HEK293T (cell line): Measurements from ENCODE around the gene ACAN.

ENCODE experiments used
- BHLHE40 ChIP-seq: fragments of 450-650 bp; IDR thresholded peaks from 2 replicates; pipeline ENCODE4 v1.6.1; 2016; ENCODE audit warnings: mild to moderate bottlenecking, moderate library complexity, borderline replicate concordance
- FOXA1 ChIP-seq: fragments of 450-650 bp; IDR thresholded peaks from 2 replicates; pipeline ENCODE4 v1.6.1; 2016; ENCODE audit warnings: mild to moderate bottlenecking
- FOXK2 ChIP-seq: fragments of 450-650 bp; IDR thresholded peaks from 2 replicates; pipeline ENCODE4 v1.6.1; 2016; ENCODE audit warnings: mild to moderate bottlenecking
- FOXM1 ChIP-seq: fragments of 450-650 bp; IDR thresholded peaks from 2 replicates; pipeline ENCODE4 v1.6.1; 2017; ENCODE audit warnings: mild to moderate bottlenecking, borderline replicate concordance
- HDGF ChIP-seq: fragments of 450-650 bp; IDR thresholded peaks from 2 replicates; pipeline ENCODE4 v1.6.1; 2017; ENCODE audit warnings: antibody characterized with exemption, borderline replicate concordance
- L3MBTL2 ChIP-seq: fragments of 450-650 bp; conservative IDR thresholded peaks from 2 replicates; pipeline ENCODE4 v1.6.1; 2016; ENCODE audit warnings: mild to moderate bottlenecking
- LEF1 ChIP-seq: fragments of 450-650 bp; IDR thresholded peaks from 2 replicates; pipeline ENCODE4 v1.6.1; 2017; ENCODE audit warnings: mild to moderate bottlenecking, borderline replicate concordance
- NFRKB ChIP-seq: fragments of 450-650 bp; IDR thresholded peaks from 2 replicates; pipeline ENCODE4 v1.6.1; 2016; ENCODE audit warnings: mild to moderate bottlenecking, moderate library complexity
- SP1 ChIP-seq: fragments of 450-650 bp; IDR thresholded peaks from 2 replicates; pipeline ENCODE4 v1.6.1; 2017
- SUZ12 ChIP-seq: fragments of 450-650 bp; IDR thresholded peaks from 2 replicates; pipeline ENCODE4 v1.6.1; 2016; ENCODE audit warnings: mild to moderate bottlenecking
- TARDBP ChIP-seq: fragments of 450-650 bp; IDR thresholded peaks from 2 replicates; pipeline ENCODE4 v1.6.1; 2016
- ZNF384 ChIP-seq: fragments of 450-650 bp; IDR thresholded peaks from 2 replicates; pipeline ENCODE4 v1.6.1; 2016
- TF ChIP-seq, protein P1 (sequence below): fragments of 450-650 bp; IDR thresholded peaks from 2 replicates; pipeline ENCODE4 v1.6.1; 2016

- TF ChIP-seq SUZ12 (no peak), SP1 (no peak), TARDBP (no peak), FOXM1 (no peak), L3MBTL2 (no peak), BHLHE40 (no peak), NFRKB (no peak), ZNF384 (no peak), HDGF (no peak), LEF1 (no peak), FOXA1 (no peak), FOXK2 (no peak)
- TF ChIP-seq, protein P1, sequence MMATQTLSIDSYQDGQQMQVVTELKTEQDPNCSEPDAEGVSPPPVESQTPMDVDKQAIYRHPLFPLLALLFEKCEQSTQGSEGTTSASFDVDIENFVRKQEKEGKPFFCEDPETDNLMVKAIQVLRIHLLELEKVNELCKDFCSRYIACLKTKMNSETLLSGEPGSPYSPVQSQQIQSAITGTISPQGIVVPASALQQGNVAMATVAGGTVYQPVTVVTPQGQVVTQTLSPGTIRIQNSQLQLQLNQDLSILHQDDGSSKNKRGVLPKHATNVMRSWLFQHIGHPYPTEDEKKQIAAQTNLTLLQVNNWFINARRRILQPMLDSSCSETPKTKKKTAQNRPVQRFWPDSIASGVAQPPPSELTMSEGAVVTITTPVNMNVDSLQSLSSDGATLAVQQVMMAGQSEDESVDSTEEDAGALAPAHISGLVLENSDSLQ: no peak
Measured at GRCh38 chr15:88896333-88897033, 93.2 kb downstream of the ACAN start.
